ENCODE measurements around the gene LRIT1.

LRIT1 gene

DNA sequence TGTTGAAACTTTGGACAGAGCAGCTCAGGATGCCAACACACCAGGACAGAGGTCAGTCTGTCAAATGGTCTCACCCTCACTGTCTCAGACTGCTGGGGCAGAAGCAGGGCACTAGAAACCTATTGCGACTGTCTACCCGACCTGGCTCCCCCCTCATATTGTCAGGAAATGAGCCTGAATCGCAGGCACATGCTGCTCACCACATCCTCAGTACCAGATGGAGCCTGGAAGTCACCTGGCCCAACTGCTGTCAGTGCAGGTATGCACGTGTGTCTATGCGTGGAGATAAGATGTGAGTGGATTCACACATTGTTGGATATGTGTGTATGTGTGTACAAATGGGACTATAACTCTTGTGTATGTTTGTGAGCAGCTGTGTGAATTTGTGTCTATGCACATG lies 50.2 kb downstream of the LRIT1 start:
- no peak for FAIRE-seq

DNA sequence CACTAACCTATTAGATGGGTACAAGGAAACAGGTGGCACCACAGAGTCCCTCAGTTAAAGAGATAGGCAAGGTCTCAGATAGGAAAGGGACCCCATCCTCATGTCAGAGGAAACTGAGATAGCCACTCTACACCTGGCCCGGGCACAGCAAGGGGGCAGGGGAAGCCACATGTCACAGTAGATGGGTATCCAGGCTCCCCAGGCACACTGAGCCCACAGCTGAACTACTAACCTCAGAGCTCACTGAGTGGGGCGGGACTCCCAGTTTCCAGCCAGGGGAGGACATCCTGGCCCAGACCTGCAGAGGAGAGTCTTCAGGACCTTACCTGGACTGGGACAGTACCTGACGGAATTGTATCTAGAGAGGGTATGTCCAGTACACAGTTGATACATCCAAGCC lies 50.7 kb downstream of the LRIT1 start:
- FAIRE-seq, result no peak

DNA sequence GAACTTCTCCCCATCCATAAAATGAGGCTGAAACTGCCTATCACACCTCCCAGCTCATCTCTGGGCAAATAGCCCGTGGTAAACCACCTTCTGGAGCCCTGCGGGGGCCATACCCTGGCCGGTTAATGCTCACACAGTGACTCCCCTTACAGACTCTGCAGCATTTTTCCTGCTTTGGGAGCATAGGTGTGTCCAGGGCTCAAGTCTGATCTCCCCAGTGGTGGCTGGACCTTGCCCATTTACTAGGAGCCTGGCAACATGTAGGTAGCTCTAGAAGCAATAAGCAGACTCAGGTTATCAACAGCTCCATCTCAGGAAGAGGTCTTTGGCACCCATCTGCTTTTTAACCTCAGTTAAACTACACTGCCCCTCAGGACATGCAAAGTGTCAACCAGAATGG lies 52.5 kb downstream of the LRIT1 start:
- no peak for FAIRE-seq

DNA sequence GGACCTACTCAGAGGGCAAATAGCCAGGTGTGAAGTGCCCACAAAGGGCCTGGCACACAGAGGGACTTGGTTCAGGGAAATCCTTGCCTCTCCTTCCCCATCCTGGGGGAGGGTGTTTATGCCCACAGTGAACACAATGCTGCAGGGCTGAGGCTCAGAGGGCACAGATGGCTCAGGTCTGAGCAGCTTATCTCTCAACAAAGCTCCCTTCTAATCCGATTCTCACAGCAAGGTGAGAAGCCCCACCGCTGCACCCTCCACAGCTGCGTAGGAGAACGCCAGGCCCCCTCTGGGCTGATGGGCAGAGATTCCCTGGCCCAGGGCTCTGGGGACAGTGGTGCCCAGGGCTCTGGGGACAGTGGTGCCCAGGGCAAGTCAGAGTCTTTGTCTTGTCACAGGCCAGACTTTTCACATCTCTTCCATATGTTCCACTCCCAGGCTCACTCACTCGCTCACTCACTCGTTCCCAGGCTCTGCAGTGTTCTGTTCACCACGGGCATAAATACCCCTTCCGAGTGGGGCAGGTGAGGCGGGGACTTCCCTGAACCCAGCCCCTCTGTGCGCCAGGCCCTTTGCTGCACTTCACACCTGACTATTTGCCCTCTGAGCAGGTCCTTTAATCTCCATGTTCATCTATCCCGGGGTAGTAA lies 55.7 kb downstream of the LRIT1 start:
- FAIRE-seq, result no peak

DNA sequence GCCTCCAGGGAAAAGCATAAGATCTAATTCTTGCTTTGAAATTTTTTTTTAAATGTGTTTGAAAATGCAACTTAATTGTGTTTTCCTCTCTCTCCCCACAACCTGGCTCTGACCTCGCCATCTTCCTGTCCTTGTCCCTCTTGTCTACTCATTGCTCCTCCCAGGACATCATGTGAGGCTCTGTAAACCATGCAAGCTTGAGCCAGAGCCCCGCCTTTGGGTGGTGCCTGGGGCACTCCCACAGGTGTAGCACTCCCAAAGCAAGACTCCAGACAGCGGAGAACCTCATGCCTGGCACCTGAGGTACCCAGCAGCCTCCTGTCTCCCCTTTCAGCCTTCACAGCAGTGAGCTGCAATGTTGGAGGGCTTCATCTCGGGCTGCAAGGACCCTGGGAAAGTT lies 56.8 kb downstream of the LRIT1 start:
- FAIRE-seq, result no peak

DNA sequence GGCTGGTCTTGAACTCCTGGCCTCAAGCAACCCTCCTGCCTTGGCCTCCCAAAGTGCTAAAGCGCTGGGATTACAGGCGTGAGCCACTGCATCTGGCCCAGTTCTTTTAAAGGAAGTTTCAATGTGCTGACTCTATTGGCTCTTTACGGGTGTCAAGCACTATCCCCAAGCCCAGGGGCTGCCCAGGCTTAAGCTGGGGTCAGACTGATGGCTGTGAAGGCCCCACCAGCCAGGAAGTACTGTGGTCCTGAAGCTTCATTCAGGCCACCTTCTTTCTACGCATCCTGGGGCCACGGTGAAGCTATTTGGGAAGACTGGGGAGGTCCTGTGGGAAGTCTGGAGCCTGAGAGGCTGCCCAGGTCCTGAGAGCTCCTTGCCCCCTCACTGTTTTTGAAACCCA lies 59.7 kb downstream of the LRIT1 start:
- FAIRE-seq, result no peak

All from colon (tissue), 2 donors.